Heart left ventricle (tissue), 16 donors: ENCODE results near the gene WDR93. TPM values are rescaled to one million over a fixed set of nuclear protein-coding genes. Genes with fewer than 3 reads are reported as not detected.
A peak's percentile ranks its signal among the peaks of the same experiment; 100 is the strongest.

Experiments used
- ATAC-seq, 4 donors: fragments of 200-7000 bp; cut with Tn5 transposase; one replicate each; pipeline ENCODE4 v1.9.1; 2020 to 2022; ENCODE audit warnings: moderate library complexity in 4 of 4, mild to moderate bottlenecking in 3 of 4, moderate number of reproducible peaks in 1 of 4
- DNase-seq, 5 donors: peaks; one replicate each; pipeline ENCODE4 v3.0.0-alpha.2; 2020
- H3K27ac ChIP-seq, 12 donors: fragments of 200-600 bp; sonication (generic) in 4 of 12; one replicate each; pipeline versions ENCODE4 v1.5.0 to v1.8.0; 2016 to 2022; ENCODE audit warnings: mild to moderate bottlenecking in 2 of 12
- H3K27me3 ChIP-seq, 9 donors: fragments of 200-600 bp; sonication (generic) in 2 of 9; one replicate each; pipeline versions ENCODE4 v1.5.1 to v1.8.0; 2016 to 2022; ENCODE audit warnings: mild to moderate bottlenecking in 3 of 9
- H3K36me3 ChIP-seq, 9 donors: fragments of 200-600 bp; sonication (generic) in 2 of 9; one replicate each; pipeline versions ENCODE4 v1.5.0 to v1.8.0; 2018 to 2022; ENCODE audit warnings: mild to moderate bottlenecking in 2 of 9
- H3K4me1 ChIP-seq, 12 donors: fragments of 200-600 bp; sonication (generic) in 4 of 12; one replicate each; pipeline versions ENCODE4 v1.5.0 to v1.8.0; 2016 to 2022; ENCODE audit warnings: mild to moderate bottlenecking in 3 of 12
- H3K4me3 ChIP-seq, 12 donors: fragments of 200-600 bp; sonication (generic) in 4 of 12; one replicate each; pipeline versions ENCODE4 v1.5.0 to v1.8.0; 2017 to 2022; ENCODE audit warnings: mild to moderate bottlenecking in 9 of 12, moderate library complexity in 4 of 12
- H3K9me3 ChIP-seq, 12 donors: fragments of 200-600 bp; sonication (generic) in 4 of 12; one replicate each; pipeline versions ENCODE4 v1.5.0 to v1.8.0; 2016 to 2022; ENCODE audit warnings: mild to moderate bottlenecking in 1 of 12
- CTCF ChIP-seq, 12 donors: fragments of 200-600 bp; sonication (generic) in 4 of 12; IDR thresholded peaks; one replicate each; pipeline versions ENCODE4 v1.5.0 to v1.8.0; 2018 to 2022; ENCODE audit warnings: antibody characterized with exemption in 12 of 12, mild to moderate bottlenecking in 5 of 12
- POLR2A ChIP-seq, 2 donors: fragments of 450-650 bp; IDR thresholded peaks; one replicate each; pipeline ENCODE4 v1.6.1; 2017; ENCODE audit warnings: antibody characterized with exemption in 2 of 2, mild to moderate bottlenecking in 2 of 2, moderate library complexity in 2 of 2
- WGBS, 4 donors: extraction: QIAGEN DNeasy Blood & Tissue Kit in 2 of 4; methylation state at CpG; one replicate each; pipeline versions ENCODE4 v1.1.5 to v1.1.7; 2013 to 2018; 5-methylcytosine and 5-hydroxymethylcytosine counted together
- intact Hi-C, 10 donors: fragments of 100-400 bp; cut with DNase I; formaldehyde crosslinking; loops; one replicate each; pipeline versions ENCODE4 v1.11.1 to v1.14.2; 2022
- polyA plus RNA-seq, 2 donors: library from polyadenylated mRNA; stranded (reverse); fragments of 200-250 nt; gene quantifications; one replicate each; pipeline ENCODE4 v1.2.3, GENCODE V29; 2013
- total RNA-seq, 9 donors: library from RNA; depleted of rRNA in 2 of 9; stranded (reverse); fragments of >200 nt in 2 of 9; fragmentation: NEBNext Ultra II Directional in 3 of 9; extraction: Animal tissue kit (Norgen Biotek cat#: 25700) in 3 of 9; gene quantifications; one replicate each; pipeline versions ENCODE4 v1.1.0 to v1.2.4, GENCODE V29; 2016 to 2023
- donor health status: ischemic (EF 13 %, LVEDD 7.1; RV severe dilation, severe dysfunction).
- donor health status: healthy with polysubstance abuse.
- donor health status: DM: no; HTN: yes; CAD: no.
- donor health status: DM: no; HTN: no; CAD: no.
- donor health status: ischemic (EF 25% LVEDD 6.9; RV normal size, moderate dysfunction).
- donor health status: ischemic (EF 25% LVEDD 5.7; RV mildly dilated, moderate dysfunction).
- donor health status: healthy.
- donor health status: DM: yes; HTN: yes; CAD: no.
- donor health status: ischemic (EF 35%, LVEDD 5.7; RV mildly dilated, moderate dysfunction).
- donor health status: nonischemic (EF 11% LVEDD 7.7; RV severe dilation, severe dysfunction).
- donor health status: DM: yes; HTN: yes; CAD: no.
- donor health status: PGD.
- donor health status: ischemic (EF 29% LVEDD 5.4; RV normal size, mild dysfunction).
- donor health status: nonischemic (EF 23%, LVEDD 6.1; RV moderate dilation, normal function).

The WDR93 gene
- total and polyA plus RNA-seq, 11 donors, result 0.10 to 0.21 TPM; not detected in 9

GRCh38 chr15:89790206-89790605 is 99.6 kb downstream of the WDR93 start:
- 74 to 83% (median 79%) methylated on average over 10 of the region's 10 CpGs for WGBS, 4 donors
- DNase-seq (no peak), ATAC-seq (no peak)
- intact Hi-C loops, result no loop called here
- Histone ChIP-seq H3K4me1 (peaks cover 0 to 9% (median 2%) of the 10 kb centered on the region in 12 donors), H3K36me3 (peaks cover 0 to 51% (median 0%) of the 10 kb centered on the region in 9 donors), H3K27me3 (no peaks in the 10 kb centered on the region), H3K9me3 (peaks cover 0 to 21% (median 3%) of the 10 kb centered on the region in 12 donors), H3K27ac (no peak overlapping the region), H3K4me3 (no peak overlapping the region)
- no peak for TF ChIP-seq CTCF (IDR thresholded peaks at IDR 0.05)
- no peak for TF ChIP-seq POLR2A (IDR thresholded peaks at IDR 0.05)

- H3K27me3 ChIP-seq, result no peaks in the 10 kb centered on the region
- no peak for TF ChIP-seq POLR2A (IDR thresholded peaks at IDR 0.05)
- no peak for TF ChIP-seq CTCF (IDR thresholded peaks at IDR 0.05)
- peaks cover 0 to 13% (median 6%) of the 10 kb centered on the region in 12 donors for H3K4me1 ChIP-seq
- H3K36me3 ChIP-seq, result peaks cover 0 to 46% (median 0%) of the 10 kb centered on the region in 9 donors
- 83 to 89% (median 87%) methylated on average over 16 of the region's 16 CpGs for WGBS, 4 donors
- DNase-seq, result no peak
- peaks cover 0 to 21% (median 3%) of the 10 kb centered on the region in 12 donors for H3K9me3 ChIP-seq
- no peak overlapping the region for H3K27ac ChIP-seq
- no peak for ATAC-seq
- no peak overlapping the region for H3K4me3 ChIP-seq
- intact Hi-C loops, result no loop called here
Measured at GRCh38 chr15:89790661-89791060, 100.0 kb downstream of the WDR93 start.

GRCh38 chr15:89792106-89792805 is 101.6 kb downstream of the WDR93 start:
- Histone ChIP-seq H3K36me3 (peaks cover 0 to 51% (median 0%) of the 10 kb centered on the region in 9 donors), H3K9me3 (peaks cover 0 to 23% (median 3%) of the 10 kb centered on the region in 12 donors), H3K27ac (no peak overlapping the region), H3K4me1 (peaks cover 0 to 15% (median 7%) of the 10 kb centered on the region in 12 donors), H3K27me3 (no peaks in the 10 kb centered on the region), H3K4me3 (no peak overlapping the region)
- DNase-seq (no peak), ATAC-seq (peak in 1 of 4 donors; percentile 33)
- no peak for TF ChIP-seq CTCF (IDR thresholded peaks at IDR 0.05)
- no peak for TF ChIP-seq POLR2A (IDR thresholded peaks at IDR 0.05)
- intact Hi-C loops, result no loop called here
- WGBS, 4 donors, result 88 to 96% (median 93%) methylated on average over 20 to 22 of the region's 22 CpGs

Other genes starting within 250 kb of the WDR93 start
- gene RHCG, start 194.2 kb upstream of the WDR93 start, total RNA-seq, result 1 to 10 TPM in 1 of 9 donors, under 1 TPM in 4, not detected in 4; 0.20 to 2.9 (median 0.76) TPM
- 1 to 10 TPM in 1 of 2 donors, under 1 TPM in 1; 0.23 to 2.6 TPM for gene RHCG, start 194.2 kb upstream of the WDR93 start, polyA plus RNA-seq
- gene TICRR, start 115.3 kb upstream of the WDR93 start, total RNA-seq, result 1 to 10 TPM in 1 of 9 donors, under 1 TPM in 5, not detected in 3; 0.05 to 1.4 (median 0.10) TPM
- under 1 TPM in 1 of 2 donors, not detected in 1; 0.04 TPM for gene TICRR, start 115.3 kb upstream of the WDR93 start, polyA plus RNA-seq
- gene KIF7, start 35.3 kb upstream of the WDR93 start, total RNA-seq, result 1 to 10 TPM; 2.7 to 9.2 (median 3.5) TPM
- 1 to 10 TPM; 1.3 to 3.0 TPM for gene KIF7, start 35.3 kb upstream of the WDR93 start, polyA plus RNA-seq
- gene PLIN1, start 11.4 kb upstream of the WDR93 start, total RNA-seq, result 100 to 1,000 TPM in 1 of 9 donors, 10 to 100 TPM in 2, 1 to 10 TPM in 4, under 1 TPM in 2; 0.28 to 143 (median 3.3) TPM
- gene PLIN1, start 11.4 kb upstream of the WDR93 start, polyA plus RNA-seq, result 10 to 100 TPM in 1 of 2 donors, 1 to 10 TPM in 1; 6.5 to 11.8 TPM
- 10 to 100 TPM in 6 of 9 donors, 1 to 10 TPM in 3; 7.0 to 23.0 (median 10.7) TPM for gene PEX11A, start 57 bp upstream of the WDR93 start, total RNA-seq
- gene PEX11A, start 57 bp upstream of the WDR93 start, polyA plus RNA-seq, result 10 to 100 TPM in 1 of 2 donors, 1 to 10 TPM in 1; 5.9 to 11.0 TPM
- gene MESP1, start 60.4 kb downstream of the WDR93 start, total RNA-seq, result 1 to 10 TPM; 1.3 to 6.9 (median 5.1) TPM
- 1 to 10 TPM in 1 of 2 donors, under 1 TPM in 1; 0.43 to 6.9 TPM for gene MESP1, start 60.4 kb downstream of the WDR93 start, polyA plus RNA-seq
- under 1 TPM in 3 of 9 donors, not detected in 6; 0.16 to 0.64 (median 0.52) TPM for gene MESP2, start 85.5 kb downstream of the WDR93 start, total RNA-seq
- gene MESP2, start 85.5 kb downstream of the WDR93 start, polyA plus RNA-seq, result under 1 TPM in 1 of 2 donors, not detected in 1; 0.65 TPM
- gene ANPEP, start 124.0 kb downstream of the WDR93 start, total RNA-seq, result 10 to 100 TPM in 3 of 9 donors, 1 to 10 TPM in 6; 1.1 to 37.6 (median 6.7) TPM
- gene ANPEP, start 124.0 kb downstream of the WDR93 start, polyA plus RNA-seq, result 1 to 10 TPM; 4.6 to 9.2 TPM
- gene AP3S2, start 203.2 kb downstream of the WDR93 start, total RNA-seq, result 10 to 100 TPM; 37.1 to 64.6 (median 43.3) TPM
- 10 to 100 TPM; 15.4 to 42.1 TPM for gene AP3S2, start 203.2 kb downstream of the WDR93 start, polyA plus RNA-seq
- gene ARPIN, start 222.1 kb downstream of the WDR93 start, total RNA-seq, result 10 to 100 TPM in 7 of 9 donors, 1 to 10 TPM in 2; 7.3 to 15.3 (median 11.5) TPM
- 1 to 10 TPM; 7.4 to 7.5 TPM for gene ARPIN, start 222.1 kb downstream of the WDR93 start, polyA plus RNA-seq